Measurements from ENCODE around the gene SP140L. TPM values are rescaled to one million over a fixed set of nuclear protein-coding genes. Genes with fewer than 3 reads are reported as not detected.
"Not testable (repeated sequence)": the region's sequence is repeated elsewhere in the genome, so short reads cannot be mapped to it uniquely, and the experiment has no call there.

Gene SP140L
- total RNA-seq, 1 donor from 2014 or later, result 27.2 TPM

- TF ChIP-seq CTCF (IDR thresholded peaks at IDR 0.05), result no peak
- H3K4me1 ChIP-seq, result no peaks in the 10 kb centered on the region
- peaks cover 30% of the 10 kb centered on the region for H3K36me3 ChIP-seq
These were observed 58.0 kb downstream of the SP140L start for GRCh38 chr2:230384986-230385385.

GRCh38 chr2:230394301-230394700 lies 67.3 kb downstream of the SP140L start:
- DNase-seq, result no peak
- Histone ChIP-seq H3K27ac (no peak overlapping the region), H3K4me1 (no peaks in the 10 kb centered on the region), H3K27me3 (no peaks in the 10 kb centered on the region), H3K36me3 (peaks cover 59% of the 10 kb centered on the region), H3K9me3 (no peaks in the 10 kb centered on the region), H3K4me3 (no peak overlapping the region)
- TF ChIP-seq CTCF (IDR thresholded peaks at IDR 0.05), result no peak
- intact Hi-C loops (cut with DNase I), result no loop called here
- no peak for ATAC-seq

More at GRCh38 chr2:230384986-230385385, 58.0 kb downstream of the SP140L start:
- intact Hi-C loops (cut with DNase I), result no loop called here
- Histone ChIP-seq H3K9me3 (no peaks in the 10 kb centered on the region), H3K4me3 (no peak overlapping the region), H3K27ac (no peak overlapping the region), H3K27me3 (no peaks in the 10 kb centered on the region)
- DNase-seq (no peak), ATAC-seq (no peak)

GRCh38 chr2:230398698-230399097 lies 71.7 kb downstream of the SP140L start:
- H3K27ac ChIP-seq; H3K4me3 ChIP-seq; H3K27me3 ChIP-seq; ATAC-seq; intact Hi-C loops (cut with DNase I); H3K4me1 ChIP-seq; H3K9me3 ChIP-seq; DNase-seq: not testable (repeated sequence)
- peaks cover 46% of the 10 kb centered on the region for H3K36me3 ChIP-seq

- intact Hi-C loops (cut with DNase I), result no loop called here
- H3K4me1 ChIP-seq, result no peaks in the 10 kb centered on the region
- H3K4me3 ChIP-seq, result no peak overlapping the region
- DNase-seq (no peak), ATAC-seq (no peak)
- H3K27me3 ChIP-seq, result no peaks in the 10 kb centered on the region
- H3K9me3 ChIP-seq, result no peaks in the 10 kb centered on the region
- TF ChIP-seq CTCF (IDR thresholded peaks at IDR 0.05), result no peak
- H3K36me3 ChIP-seq, result peaks cover 34% of the 10 kb centered on the region
- H3K27ac ChIP-seq, result no peak overlapping the region
These were observed 73.0 kb downstream of the SP140L start for GRCh38 chr2:230400041-230400440.

GRCh38 chr2:230400454-230400853 lies 73.5 kb downstream of the SP140L start:
- no peak overlapping the region for H3K27ac ChIP-seq
- H3K9me3 ChIP-seq, result no peaks in the 10 kb centered on the region
- TF ChIP-seq CTCF (IDR thresholded peaks at IDR 0.05), result no peak
- intact Hi-C loops (cut with DNase I), result no loop called here
- DNase-seq (no peak), ATAC-seq (no peak)
- no peak overlapping the region for H3K4me3 ChIP-seq
- H3K4me1 ChIP-seq, result no peaks in the 10 kb centered on the region
- no peaks in the 10 kb centered on the region for H3K27me3 ChIP-seq
- peaks cover 32% of the 10 kb centered on the region for H3K36me3 ChIP-seq

- H3K4me3 ChIP-seq; H3K27me3 ChIP-seq; H3K27ac ChIP-seq; H3K4me1 ChIP-seq; DNase-seq; H3K9me3 ChIP-seq; intact Hi-C loops (cut with DNase I): not testable (repeated sequence)
- peak; percentile 71 for ATAC-seq
- H3K36me3 ChIP-seq, result peaks cover 32% of the 10 kb centered on the region
These were observed 74.0 kb downstream of the SP140L start for GRCh38 chr2:230401026-230401425.

GRCh38 chr2:230403746-230404145 lies 76.8 kb downstream of the SP140L start:
- no peak for TF ChIP-seq CTCF (IDR thresholded peaks at IDR 0.05)
- DNase-seq, result no peak
- ATAC-seq, result no peak

More at GRCh38 chr2:230403746-230404145, 76.8 kb downstream of the SP140L start:
- H3K27ac ChIP-seq, result no peak overlapping the region
- no peaks in the 10 kb centered on the region for H3K4me1 ChIP-seq
- H3K36me3 ChIP-seq, result peaks cover 32% of the 10 kb centered on the region
- no peaks in the 10 kb centered on the region for H3K27me3 ChIP-seq
- no peaks in the 10 kb centered on the region for H3K9me3 ChIP-seq
- H3K4me3 ChIP-seq, result no peak overlapping the region
- intact Hi-C loops (cut with DNase I), result no loop called here
